Measurements from ENCODE around the gene MS4A8.

Gene MS4A8

DNA sequence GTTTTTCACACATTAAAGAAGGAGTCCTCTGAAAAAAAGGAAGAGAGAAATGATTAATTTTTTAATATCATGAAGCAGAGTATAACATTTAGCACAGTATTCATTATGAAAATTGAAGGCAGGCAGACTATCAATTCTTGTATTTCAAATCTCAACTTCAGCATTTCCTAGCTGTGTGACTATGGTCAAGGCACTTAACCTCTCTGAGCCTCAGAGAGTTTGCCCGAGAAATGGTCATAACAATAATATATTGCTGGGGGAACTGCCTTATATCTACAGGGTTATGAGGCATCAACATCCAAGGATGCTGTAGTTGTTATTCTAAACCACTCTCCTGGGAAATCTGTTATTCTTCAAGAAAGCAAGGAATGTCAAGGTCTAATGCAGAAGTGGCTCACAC lies 26.2 kb downstream of the MS4A8 start:
- DNase-seq (ENCODE audit: low read depth) = peak; percentile 33

DNA sequence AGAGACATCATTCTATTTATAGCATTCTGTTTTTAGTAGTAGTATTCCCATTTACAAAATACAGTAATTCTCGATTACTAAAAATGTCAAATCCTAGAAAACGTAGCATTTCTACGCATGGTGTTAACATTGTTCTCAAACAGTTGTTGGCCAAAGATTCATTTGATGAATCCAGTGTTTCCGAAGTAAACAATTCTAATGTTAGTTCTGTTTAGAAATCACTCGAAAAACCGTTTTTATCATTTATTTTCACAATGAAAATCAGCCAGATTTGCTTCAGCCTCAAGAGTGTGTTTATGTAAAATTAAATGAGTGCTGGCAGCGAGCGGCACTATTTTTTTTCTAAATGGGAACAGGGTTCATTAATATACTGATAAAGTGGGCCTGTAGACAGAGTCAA lies 32.2 kb downstream of the MS4A8 start:
- no peak for DNase-seq (ENCODE audit: low read depth)

DNA sequence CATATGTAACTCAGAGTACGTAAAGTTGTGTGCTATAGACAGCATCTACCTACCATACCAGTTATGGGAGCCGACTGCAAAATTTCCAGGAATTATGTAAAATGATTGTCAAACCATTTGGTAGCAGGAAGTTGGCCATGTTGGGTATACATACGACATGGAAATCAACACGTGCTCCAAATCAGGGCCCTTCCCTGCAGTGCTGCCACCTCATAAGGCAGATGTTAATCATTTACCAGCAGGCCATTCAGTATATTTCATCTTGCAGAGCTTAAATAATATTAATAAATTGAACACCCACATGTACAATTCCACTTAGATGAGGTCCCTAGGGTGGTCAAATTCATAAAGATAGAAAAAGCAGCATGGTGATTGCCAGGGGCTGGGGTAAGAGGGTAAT lies 34.9 kb downstream of the MS4A8 start:
- DNase-seq (ENCODE audit: low read depth) = no peak

DNA sequence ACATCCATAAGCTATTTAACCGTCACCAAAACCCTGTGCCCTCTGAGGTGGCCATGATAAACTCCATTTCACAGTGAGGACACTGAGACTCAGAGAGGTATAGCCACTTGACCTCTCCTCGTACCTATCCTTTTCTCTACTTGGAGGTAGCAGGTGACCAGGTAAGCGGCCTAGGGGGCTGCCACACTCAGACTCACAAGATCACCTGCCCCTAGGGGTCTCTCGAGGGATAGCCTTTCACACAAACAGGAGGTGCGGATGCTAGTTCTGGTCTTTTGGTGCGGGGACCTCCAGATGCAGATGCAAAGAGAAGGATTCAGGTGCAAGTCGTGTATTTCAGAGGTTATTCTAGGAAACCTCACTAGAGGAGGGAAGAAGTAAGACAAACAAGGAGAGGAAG lies 39.7 kb downstream of the MS4A8 start:
- DNase-seq (ENCODE audit: low read depth) = no peak

DNA sequence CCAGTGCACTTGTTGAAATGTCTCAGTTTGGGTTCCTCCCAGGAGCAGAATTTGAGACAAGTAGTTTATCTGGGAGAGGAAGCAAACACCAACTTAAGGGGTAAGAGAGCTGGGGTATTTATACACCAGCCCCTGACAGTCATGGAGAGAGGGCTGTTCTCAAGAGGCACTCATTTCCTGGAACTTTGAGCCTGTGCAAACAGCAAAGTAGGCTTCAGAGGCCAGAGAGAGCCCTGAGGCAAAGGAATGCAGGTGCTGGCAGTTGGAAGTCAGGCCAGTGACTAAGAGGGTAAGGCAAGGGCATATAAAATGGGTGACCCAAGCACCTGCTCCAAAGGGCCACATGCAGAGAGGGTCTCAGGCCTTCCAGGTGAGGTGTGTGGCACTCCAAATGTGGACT lies 41.2 kb downstream of the MS4A8 start:
- no peak for DNase-seq (ENCODE audit: low read depth)

DNA sequence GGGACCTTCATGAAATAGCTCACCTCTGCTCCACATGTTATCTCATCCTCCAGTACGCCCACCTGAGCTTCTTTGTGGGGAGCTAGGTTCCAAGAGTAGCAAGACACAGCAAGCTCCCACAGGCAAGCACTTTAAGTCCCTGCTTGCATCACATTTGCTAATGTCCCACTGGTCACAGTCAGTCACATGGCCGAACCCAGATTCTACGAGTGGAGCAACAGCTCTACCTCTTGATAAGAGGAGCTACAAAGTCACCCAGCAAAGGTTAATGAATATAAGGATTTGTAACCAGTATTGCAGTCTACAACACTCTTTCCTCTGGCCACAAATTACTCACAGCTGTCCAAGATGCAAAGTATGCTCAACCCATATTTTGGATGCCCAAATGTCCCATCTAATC lies 42.0 kb downstream of the MS4A8 start:
- DNase-seq (ENCODE audit: low read depth) = no peak

DNA sequence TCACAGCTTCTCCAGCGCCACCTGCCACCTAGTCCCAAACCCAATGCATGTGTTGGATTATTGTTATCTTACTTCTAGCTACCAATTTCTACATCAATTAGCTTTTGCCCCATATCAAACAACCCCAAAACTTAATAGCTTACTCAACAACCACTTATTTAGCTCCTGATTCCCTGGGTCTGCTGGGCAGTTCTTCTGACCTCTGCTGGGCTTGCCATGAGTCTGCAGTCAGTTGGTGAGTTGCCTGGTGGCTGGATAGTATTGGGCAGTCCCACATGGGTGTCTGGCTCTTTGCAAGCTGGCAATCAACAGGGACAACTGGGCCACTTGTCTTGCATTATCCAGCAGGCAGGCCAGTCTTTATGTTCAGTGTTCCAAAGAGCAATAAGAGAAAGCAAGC lies 43.6 kb downstream of the MS4A8 start:
- no peak for DNase-seq (ENCODE audit: low read depth)

DNA sequence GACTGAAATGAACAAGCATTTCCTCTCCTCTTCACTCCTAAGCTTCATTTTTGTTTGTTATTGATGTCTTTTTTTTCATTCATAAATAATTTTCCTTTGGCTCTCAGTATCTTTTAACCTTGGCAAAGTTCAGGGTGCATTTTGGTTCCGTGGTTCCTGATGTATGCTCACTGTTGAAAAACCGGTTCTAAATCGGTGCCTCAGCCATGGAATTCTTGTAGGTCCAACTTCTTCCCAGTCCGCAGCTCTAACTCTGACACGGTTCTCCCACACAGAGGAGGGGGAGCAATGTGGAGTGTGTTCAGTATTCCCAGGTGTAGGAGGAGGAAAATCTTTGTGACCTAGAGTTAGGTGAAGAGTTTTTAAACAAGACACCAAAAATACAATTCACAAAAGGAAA lies 44.7 kb downstream of the MS4A8 start:
- no peak for DNase-seq (ENCODE audit: low read depth)

DNA sequence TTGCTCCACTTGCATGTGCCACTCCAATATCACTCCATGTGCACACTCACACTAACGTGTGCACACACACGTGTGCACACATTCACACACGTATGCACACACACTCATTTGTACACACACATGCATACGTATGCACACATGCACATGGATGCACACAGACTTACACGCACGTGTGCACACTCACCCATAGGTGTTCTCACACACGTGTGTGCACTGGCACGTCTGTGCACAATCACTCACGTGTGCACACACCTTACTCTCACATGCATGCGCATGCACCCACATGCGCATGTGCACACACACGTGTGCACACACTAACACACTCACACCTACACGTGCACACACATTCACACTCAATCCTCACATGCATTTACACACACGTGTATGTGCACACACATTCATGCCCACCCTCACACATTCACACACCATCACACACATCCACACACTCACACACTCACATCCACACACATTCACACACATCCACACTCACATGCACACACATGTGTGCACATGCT lies 48.0 kb downstream of the MS4A8 start:
- DNase-seq (ENCODE audit: low read depth) = no peak

DNA sequence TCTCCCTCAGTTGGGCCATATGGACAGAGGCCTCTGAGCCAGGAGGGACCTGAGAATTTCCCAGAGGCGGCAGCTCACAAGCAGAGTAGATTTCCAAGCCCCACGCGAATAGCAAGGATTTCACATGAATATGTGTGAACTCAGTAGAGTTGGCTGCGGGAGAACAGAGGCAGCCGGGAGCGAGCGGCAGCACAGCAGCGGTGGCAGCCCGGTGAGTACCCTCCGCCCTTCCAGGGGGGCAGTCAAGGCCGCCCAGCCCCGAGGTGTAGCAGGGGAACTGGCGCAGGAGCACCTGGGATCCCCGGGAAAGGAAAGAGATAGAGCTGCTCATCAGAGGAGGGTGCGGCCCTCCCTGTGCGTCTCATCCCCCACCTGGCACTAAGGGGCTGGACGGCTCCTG lies 48.8 kb downstream of the MS4A8 start:
- DNase-seq (ENCODE audit: low read depth) = no peak

DNA sequence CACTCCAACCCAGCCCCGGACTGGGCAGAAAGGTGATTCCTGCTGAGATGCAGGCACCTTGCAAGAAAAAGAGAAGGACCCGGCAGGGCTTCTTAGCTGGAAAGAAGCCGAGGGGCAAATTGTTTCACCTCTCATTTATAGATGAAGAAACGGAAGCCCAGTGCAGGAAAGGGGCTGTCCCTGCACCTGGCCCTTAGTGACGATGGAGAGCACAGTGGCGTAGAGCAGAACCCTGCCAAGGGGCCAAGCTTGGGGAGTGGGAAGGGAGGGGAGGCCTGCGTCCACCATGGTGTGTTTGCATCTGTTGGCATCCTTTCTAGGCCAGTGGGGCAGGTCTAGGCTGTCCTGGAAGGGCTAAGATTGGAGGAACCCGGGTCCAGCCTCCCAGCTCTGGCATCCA lies 49.4 kb downstream of the MS4A8 start:
- DNase-seq (ENCODE audit: low read depth) = no peak

DNA sequence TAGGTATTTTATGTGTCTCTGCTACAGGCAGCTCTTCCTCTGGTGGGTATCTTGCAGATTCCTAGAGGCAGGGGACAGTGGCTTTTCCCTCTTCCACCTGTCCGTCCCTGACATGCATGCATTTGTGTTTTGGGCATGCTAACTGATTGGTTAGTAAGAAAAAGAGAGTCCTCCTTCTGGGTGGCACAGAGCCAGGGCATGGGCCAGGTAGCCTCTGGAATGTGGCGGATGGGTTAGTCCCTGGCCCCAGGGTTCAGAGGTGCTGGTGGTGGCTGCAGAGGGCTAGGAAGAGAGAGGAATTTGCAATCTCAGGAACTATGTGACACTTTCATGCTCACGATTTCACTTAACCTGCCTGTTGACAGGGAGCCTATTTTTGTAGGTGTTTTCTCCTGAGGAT lies 51.5 kb downstream of the MS4A8 start:
- no peak for DNase-seq (ENCODE audit: low read depth)

DNA sequence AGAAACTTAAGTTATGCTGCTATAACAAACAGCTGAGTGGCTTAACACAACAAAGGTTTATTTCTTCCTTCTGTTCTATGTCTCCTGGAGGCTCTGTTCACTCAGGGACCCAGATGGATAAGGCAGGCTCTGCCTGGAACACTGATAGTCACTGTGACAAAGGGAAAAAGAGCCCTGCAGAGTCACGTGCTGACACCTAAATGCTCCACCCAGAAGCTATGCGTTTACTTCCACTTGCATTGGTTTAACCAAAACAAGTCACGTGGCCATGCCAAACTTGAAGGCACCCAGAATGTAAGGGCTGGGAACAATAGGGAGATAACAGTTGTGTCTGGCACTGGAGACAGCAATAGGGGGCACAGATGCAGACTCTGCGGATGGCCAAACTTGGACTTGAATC lies 53.9 kb downstream of the MS4A8 start:
- DNase-seq (ENCODE audit: low read depth) = no peak

DNA sequence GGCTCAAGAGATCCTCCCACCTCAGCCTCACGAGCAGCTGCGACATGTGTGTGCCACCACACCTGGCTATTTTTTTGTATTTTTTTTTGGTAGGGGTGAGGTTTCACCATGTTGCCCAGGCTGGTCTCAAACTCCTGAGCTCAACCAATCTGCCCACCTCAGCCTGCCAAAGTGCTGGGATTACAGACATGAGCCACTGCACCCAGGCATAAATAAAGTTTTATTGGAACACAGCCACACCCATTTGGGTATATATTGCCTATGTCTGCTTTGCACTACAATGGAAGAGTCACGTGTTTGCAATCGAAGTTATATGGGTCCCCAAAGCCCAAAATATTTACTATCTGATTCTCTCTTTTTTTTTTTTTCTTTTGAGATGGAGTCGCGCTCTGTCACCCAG lies 55.5 kb downstream of the MS4A8 start:
- no peak for DNase-seq (ENCODE audit: low read depth)

DNA sequence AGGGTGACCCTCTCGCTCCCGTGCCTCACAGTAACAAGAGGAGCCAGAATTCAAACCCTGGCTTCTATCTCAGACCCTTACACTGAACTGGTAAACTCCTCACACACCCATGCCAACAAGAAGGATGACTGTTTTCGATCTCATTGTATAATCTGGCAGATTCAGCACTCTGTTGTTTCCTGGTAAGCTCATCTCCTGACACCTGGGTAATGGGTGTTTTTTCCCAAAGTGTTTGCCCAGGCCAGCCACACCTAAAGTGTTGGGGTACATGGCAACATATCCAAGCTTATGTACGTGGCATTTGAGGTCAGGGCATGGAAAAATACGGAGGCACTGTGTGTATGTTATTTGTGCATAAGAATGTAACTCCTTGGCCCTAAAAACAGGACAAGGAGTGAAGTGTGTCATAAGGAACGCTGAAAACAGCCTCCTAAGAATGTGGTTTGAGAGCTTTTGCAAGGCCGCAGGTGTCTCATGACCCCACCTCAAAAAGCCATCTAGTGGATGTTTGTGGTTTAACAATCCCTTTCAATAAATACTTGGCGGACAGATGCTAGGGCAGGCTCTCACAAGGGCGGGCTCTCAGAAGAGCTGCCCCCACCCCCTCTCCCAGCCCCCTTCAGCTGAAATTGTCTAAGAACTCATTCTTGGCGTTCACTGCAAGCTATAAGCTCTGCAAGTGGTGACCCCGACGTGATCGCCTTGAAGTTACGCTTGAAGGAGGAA lies 57.1 kb downstream of the MS4A8 start, which contains the start of gene MS4A15:
Gene MS4A15 (plus strand): TSS at position 561 of the 726 bp plus-strand sequence. CDS start 6,867 bp downstream, outside the sequence.
- DNase-seq (ENCODE audit: low read depth) = peak; percentile 91

DNA sequence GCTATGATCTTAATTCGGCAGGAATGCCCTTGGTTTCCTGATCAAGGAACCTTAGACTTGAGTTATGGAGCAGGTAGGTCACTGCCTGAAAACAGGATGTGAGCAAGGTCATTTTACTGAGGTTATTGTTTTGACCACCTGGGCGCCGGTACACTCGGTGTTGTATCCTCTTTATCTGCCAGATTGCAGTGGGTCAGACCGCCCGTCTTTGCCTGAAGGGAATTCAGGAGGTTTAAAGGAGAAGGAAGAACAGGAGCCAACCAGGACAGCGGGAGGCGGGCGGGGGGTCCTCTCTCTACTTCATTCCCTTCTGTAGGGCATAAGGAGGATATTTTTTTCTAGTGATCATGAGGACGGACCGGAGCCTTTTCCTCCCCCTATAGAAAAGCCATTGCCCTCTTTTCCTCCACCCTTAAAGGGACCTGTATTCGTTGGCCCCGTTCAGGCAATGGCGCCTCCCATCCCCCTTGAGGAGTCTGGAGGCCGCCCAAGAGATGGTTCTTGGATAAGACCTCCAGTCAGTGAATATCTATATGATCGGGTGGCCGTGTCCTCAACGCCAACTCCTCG lies 57.9 kb downstream of the MS4A8 start:
- no peak for DNase-seq (ENCODE audit: low read depth)

DNA sequence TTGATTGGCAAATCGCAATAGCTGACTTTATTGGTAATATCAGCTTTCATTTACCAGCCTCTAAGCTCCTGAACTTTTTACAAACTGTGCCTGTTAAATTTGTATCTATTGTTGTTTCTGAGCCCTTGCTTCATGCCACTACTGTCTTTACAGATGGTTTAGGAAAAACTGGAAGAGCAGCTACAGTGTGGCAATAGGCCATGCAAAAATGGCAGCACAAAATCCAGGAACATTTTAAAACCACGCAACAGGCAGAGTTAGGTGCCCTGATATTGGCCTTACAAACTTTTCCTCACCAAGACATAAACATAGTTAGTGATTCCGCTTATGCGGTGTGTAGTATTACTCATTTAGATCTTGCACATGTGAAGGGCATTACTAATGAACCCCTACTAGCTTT lies 59.3 kb downstream of the MS4A8 start:
- DNase-seq (ENCODE audit: low read depth) = peak; percentile 84

DNA sequence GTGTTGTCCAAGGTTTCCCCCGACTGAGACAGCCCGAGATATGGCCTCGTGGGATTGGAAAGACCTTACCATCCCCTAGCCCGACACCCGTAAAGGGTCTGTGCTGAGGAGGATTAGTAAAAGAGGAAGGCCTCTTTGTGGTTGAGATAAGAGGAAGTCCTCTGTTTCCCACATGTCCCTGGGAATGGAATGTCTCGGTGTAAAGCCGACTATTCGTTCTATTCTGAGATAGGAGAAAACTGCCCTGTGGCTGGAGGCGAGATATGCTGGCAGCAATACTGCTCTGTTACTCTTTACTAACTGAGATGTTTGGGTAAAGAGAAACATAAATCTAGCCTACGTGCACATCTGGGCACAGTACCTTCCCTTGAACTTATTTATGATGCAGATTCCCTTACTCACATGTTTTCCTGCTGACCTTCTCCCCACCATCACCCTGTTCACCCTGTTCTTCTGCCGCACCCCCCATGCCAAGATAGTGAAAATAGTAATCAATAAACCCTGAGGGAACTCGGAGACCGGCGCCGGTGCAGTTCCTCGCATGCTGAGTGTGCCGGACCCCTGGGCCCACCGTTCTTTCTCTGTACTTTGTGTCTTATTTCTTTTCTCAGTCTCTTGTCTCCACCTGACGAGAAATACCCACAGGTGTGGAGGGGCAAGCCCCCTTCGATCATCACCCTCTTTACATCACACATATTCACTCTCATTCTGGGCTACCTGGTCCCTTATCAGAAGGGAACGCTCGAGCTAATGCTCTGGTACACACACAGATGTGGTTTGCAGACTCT lies 60.2 kb downstream of the MS4A8 start:
- DNase-seq (ENCODE audit: low read depth) = peak; percentile 95

DNA sequence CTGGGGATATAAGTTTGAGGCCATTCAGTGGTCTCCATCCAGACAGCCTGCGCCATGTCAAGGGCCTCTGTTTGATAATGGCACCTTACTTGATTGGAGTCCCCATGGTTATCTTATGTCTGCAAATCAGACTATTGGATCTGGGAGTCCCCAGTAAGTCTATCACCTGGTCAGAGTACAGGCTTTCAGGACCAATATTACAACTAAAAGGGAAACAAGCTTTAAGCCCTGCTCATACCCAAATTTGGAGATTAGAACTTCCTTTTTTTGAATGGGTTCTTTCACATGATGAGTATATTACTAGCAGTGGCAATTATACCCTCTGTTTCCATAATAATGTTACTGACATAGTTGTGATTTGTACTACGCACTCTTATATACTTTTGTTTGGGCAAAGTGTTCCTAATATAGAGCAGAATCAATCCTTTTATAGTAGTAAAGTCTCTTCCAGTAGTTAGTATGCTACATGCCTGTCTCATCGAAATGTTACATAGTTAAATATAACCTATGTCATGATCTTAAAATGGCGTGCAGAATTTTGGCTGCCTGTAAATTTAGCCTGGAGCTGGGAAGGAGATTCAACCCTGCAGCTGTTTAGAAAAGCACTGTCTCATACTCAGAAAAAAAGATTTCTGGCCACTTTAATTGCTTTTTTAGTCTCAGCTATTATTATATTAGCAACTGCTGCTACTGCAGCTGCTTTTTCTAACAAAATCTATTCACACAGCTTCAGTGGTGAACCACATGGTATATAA lies 62.2 kb downstream of the MS4A8 start:
- DNase-seq (ENCODE audit: low read depth) = no peak

DNA sequence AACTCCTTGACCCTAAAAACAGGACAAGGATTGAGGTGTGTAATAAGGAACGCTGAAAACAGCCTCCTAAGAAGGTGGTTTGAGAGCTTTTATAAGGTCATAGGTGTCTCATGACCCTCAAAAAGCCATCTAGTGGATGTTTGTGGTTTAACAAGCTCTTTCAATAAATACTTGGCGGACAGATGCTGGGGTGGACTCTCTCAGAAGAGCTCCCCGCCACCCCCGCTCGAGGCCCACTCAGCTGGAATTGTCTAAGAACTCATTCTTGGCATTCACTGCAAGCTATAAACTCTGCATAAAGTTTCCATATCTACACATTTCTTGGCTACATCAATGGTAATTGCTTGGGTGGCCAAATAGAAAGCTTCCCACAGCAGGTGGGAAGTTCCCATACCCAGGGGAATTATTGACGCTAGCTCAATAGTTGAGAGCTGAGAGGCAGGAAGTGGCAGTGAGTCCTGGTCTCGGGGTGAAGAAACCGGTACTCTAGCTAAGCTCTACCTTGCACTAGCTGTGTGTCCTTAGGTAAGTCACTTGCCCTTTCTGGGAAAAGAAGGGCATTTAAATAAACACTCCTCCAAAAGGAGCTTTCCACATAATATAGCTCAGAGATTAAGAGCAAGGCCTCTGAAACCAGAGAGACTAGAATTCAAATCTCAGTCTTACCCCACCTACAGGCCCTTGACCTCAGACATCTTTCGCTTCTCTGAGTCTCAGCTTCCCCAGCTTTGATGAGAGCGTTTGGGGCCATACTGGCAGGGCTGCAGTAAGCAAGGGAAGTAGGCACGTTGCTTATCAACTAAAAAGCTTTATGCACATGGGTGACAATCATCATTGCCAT lies 63.7 kb downstream of the MS4A8 start:
- peak; percentile 62 for DNase-seq (ENCODE audit: low read depth)

DNA sequence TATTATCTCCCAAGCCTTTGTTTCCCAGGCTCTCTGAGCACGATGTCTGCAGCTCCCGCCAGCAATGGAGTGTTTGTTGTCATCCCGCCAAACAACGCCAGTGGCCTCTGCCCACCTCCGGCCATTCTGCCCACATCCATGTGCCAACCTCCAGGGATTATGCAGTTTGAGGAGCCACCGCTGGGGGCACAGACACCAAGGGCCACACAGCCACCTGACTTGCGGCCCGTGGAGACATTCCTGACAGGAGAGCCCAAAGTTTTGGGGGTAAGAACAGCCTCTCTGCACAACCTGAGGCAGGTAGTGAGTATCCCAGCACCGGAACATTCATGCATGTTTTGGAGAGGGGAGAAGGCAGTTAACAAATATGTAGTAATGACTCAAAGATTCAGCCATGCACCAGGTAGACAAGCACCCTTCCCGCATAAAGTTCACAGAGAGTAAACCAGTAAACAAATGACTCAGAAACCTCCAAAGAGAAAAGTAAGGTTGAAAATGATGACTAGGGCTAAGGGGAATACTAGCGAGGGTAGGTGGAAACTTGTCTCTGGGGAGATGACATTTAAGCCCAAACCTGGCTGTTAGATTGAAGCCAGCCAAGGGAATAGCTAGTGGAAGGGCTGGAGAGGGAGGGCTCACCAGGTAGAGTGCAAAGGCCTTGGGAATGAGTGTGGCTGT lies 64.4 kb downstream of the MS4A8 start:
- peak; percentile 37 for DNase-seq (ENCODE audit: low read depth)

Data from amniotic epithelial cell (primary cell).